ENCODE data around the gene DYNLRB2.

DYNLRB2 gene

DNA sequence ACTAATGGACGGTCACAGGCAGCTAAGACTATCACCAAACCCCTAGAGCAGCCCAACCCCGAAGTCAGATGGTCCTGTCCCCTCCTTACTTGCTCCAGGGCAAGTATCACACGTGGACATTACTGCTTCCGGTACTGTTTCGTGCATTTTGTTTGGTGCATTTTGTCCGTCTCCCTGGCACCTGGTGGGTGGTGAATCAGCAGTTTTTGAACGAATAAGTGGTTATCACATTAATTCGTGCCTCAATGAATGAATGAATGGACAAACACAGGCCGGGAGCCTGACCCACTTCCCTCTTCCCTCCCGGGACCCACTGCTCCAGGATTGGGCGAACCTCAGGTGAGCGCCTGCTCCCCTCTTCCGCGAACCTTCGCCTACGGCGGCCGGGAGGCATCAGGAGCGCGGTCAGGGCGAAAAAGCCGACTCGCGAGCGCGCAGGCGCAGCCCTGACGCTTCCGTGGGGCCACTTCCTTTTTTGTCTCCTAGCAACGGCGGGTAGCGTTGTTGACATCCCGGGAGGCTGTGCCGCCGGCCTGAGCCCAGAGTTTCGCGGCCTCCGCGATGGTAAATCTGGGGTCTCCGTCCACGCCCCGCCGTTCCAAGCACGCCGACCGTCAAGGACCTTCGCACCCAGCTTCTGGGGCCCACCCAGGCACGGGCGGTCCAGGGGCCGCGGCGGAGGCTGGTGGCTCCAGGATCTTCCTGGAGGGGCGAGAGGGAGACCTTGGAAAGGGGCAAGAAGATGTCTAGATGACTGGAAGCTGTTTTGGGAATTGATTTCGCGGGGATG lies at the start of gene DYNLRB2:
Gene DYNLRB2 (plus strand): TSS at position 478 of the 790 bp plus-strand sequence. CDS start 84 bp downstream, at position 562.
- DNase-seq, result peak; percentile 88

DNA sequence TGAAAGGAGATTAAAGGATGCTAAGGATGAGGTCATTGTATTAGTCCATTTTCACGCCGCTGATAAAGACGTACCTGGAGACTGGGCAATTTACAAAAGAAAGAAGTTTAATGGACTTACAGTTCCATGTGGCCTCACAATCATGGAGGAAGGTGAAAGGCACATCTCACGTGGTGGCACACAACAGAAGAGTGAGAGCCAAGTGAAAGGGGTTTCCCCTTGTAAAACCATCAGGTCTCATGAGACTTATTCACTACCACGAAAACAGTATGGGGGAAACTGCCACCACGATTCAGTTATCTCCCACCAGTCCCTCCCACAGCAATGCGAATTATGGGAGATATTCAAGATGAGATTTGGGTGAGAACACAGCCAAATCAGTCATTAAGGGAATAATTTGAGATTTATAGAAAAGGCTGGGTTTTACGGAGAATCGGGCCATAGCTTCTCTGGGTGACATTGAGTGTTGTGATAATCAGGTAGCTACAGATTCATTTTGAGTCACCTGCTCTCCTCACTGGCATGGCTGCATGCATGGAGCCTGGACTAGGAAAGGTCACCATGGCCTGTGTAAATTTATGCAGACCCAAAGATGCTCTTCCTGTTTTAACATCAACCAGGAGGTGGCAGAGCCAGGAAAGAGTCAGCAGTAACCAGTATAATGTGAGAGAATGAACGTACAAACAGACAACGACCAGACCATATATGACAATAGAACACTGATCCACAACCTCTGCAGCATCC lies 40.5 kb upstream of the DYNLRB2 start:
- no peak for DNase-seq

DNA sequence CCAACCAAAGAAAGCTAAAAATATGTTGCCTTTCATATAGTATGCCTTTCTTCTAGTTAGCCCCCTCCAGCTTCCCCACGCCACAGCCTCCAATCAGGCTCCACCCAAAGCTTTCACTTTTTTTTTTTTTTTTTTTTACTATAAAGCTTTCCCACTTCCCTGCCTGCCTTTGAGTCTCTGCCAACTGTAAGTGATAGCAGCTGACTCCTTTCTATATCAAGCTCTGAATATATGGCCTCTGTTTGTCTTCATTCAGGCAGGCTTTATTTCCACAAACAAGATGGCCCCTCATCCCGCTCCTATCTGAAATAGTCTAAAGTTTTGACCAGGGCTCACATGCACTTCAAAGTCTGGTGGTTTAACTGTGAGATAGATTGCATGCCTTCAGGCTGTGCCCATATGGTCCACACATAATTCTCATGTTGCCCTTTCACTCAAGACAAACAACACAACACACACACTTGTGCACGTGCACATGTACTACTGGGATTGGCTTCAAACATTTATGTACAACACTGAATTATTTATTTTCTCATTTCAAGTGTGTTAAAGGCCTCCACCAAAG lies 39.8 kb upstream of the DYNLRB2 start:
- no peak for DNase-seq

DNA sequence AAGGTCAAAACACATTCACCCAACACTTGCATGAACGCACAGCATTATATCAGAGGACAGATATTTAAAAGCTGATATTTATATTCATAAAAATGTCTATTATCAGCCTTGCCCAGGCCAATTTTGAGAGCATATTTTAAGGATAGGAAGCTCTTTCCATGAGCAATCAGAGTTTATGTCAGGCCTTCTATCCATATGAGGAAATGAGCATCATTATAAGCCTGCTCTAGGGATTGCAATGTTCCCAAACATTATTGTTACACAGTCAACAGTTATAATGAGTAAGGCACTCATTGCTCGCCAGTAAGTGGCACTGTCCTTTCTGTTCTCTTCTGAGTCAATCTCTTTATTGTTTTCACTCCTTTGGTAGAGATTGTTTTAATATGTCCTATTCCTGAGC lies 37.7 kb upstream of the DYNLRB2 start:
- no peak for DNase-seq

DNA sequence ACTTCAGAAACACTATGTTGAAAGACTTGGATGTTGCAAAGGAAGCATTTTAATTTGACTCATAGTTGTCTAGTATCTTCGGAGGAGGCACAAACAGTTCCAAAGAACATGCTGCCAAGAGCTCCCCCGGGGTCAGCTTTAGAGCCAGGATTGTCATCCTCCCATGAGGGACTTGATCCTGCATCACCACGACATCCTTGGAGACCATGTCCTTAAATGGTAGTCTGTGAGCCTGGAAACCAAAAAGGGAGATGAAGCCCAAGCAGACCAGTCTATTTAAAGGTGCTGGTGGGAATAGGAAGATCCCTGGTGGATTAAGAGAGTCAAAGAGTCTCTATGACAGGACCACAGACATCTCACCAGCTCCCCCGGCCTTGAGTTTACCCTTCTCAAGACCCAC lies 33.3 kb upstream of the DYNLRB2 start:
- DNase-seq, result no peak

DNA sequence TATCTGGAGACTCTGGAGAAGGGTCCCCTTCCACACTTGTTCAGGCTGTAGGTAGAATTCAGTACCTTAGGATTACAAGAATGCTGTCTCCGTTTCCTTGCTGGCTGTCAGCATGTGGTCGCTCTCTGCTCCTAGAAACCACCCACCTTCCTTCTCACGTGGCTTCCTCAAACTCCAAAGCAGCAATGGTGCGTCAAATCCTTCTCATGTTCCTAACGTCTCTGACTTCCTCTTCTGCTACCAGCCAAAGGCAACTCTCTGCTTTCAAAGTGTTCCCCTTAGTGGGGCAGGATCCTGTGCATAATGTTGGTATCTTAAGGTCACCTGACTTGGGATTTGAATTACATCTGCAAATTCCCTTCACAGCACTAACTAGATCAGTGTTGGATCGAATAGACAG lies 30.9 kb upstream of the DYNLRB2 start:
- DNase-seq, result no peak

DNA sequence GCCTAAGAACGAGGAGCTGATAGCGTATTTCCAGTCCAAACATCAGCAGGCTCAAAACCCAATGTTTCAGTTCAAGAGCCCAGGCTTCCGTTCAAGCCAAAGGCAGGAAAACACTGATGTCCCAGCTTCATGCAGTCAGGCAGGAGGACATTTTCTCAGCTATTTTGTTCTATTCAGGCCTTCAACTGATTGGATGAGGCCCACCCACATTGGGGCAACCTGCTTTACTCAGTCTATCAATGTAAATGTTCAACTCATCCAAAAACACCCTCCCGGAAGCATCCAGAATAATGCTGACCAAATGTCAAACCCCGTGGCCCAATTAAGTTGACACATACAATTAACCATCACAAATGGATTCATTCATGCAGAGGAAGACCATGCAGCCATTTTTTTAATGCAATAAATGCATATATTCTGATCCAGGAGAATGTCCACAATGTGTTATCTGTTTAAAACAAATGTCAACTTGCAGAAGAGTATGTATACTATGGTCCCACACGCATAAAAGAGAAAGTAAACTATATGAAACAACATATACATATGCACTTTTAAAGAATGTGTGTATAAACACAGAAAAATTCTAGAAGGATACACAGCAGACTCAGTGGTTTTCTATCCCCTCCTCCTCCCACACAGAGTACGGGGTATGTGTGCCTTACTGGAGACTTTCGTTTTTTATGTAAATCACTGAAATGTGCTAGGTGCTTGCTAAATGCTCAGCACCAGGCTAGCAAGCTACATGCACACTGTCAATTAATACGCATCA lies 28.8 kb upstream of the DYNLRB2 start:
- DNase-seq, result no peak

DNA sequence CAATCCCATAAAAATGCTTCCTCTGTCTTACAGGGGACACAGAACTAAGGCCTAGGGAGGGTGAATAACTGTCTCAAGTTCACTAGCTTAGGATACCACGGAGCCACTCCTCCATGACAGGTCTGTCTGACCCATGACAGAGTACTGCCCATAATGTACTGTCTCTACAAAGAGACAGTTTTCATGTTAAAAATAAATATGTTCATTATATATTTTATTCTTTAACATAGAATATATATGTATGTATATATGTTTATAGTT lies 28.3 kb upstream of the DYNLRB2 start:
- no peak for DNase-seq

DNA sequence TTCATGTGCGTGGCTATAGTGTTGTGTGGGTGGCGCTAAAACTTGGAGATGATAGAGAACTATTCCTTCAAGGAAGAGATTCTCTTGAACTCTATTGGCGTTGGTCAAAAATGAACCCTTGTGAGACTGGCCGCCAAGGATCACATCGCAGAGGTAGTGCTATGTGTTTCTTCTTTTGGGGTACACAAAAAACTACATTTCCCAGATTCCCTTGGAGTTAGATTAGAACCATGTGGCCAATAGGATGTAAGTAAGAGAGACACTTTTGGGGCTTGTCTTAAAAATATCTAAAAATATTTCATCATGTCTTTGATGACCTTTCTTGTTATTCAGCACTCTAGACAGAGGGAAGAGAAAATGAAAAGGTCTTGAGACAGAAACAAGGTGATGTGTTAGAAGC lies 25.4 kb upstream of the DYNLRB2 start:
- no peak for DNase-seq

DNA sequence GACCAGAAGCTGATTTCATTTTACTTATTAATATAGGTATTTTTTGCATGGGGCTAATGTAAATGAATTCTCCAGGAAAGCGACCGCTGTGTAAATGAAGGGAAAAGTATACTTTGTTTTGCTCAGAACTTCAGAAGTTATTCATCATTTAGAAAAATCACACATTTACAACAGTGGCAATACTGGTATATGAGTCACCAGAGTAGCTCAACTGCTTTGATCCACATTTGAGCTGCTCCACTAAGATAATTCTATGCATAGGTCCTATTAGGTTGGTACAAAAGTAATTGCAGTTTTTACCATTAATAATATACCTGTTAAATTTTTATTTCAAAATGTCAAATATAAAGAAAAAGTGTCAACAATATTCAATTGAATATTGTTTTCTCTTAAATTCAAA lies 22.9 kb upstream of the DYNLRB2 start:
- DNase-seq, result no peak

DNA sequence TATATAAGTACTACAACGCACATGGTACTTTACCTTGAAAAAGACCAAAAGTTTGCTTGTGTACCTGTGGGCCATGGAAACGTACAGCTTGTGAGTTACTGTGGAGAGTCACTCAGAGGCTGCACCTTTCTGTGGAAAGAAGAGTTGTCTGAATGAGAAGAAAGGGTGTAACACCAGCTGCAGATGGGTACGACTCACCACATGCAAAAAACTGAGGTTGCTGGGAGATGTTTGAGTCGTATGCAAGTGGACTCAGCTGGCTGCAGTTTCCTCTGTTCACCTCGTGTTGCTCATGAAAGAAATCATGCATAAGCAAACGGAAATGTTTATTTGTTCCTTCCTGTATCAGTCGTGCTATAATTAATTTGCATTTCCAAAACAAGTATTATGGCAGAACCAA lies 22.4 kb upstream of the DYNLRB2 start:
- DNase-seq, result peak; percentile 25

DNA sequence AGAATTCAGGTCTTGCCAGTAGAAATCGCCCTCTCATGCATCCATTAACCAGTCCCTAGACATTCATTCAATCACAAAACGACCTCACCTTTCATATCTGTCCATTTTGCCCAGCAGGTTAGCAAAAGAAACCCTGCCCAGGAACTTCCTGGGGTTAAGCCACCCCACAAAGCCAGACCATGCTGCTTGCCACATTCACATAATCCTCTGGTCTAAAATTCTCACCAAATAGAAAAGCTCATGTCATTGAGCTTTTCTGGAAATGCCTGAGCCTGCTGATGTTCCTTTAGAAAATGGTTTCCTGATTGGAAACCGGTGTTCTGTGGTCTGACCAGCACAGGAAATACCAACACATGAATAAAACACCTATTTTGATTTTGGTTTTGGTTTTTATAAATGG lies 21.6 kb upstream of the DYNLRB2 start:
- no peak for DNase-seq

DNA sequence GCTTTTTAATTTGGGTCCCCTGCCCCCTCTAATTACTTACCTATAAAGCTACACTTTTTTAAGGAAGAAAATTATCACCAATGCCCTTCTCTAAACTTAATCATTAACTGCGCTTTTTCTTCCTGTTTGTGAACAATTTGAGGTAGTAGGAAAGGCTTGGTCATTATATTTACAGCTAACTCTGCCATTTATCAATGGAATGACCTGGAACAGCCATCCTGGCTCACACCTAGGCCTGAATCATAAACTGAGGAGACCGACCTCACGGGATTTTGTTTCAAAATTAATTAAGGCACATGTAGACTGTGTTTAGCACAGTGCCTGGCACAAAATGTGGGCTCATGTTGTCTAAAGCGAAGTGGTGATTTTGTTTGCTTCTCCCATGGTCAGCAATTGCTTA lies 15.4 kb upstream of the DYNLRB2 start:
- no peak for DNase-seq

DNA sequence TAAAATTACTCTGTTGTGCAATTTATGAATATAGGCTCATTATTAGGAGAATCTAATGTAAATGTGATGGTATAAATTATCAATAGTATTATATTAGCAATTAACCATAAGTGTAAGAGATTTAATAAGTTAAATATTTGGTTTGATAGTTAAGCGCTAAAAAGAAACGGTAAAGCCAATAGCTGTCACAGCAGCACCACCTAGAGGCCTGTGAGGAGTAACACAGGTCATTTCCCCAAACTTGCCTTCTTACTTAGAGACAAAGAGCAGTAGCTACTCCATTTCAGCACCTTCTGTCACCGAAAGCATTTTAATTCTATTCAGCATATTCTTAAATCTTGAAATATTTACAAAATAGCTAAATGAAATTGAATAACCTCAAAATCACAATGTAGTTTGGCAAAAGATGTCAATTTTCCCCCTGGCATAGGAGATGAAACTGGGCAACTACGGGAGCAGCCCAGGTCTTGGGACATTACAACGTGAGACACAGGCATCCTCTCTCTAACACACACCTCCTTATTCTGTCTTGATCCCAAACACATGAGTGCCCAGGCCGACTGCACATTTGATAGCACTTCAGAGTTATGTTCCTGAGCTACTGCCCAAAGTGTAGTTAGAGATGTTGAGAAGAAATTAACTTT lies 14.3 kb upstream of the DYNLRB2 start:
- peak; percentile 57 for DNase-seq

DNA sequence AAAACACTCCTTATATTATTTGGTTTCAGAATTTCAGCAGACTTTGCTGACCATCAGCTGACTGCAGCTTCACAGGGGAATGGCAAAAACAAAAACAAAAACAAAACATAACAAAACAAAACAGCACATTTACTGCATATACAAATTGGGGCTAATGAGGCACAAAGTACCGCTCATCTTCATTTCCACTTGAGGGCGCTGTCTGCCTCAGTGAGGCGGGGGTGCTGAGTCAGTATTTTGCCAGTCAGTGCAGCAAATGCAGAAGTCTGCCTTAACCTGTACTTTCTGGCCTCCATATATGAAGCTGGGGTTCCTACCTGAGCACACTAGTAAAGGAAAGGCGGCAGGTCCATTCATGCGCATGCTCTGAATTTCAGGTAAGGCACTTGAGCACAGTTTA lies 13.5 kb upstream of the DYNLRB2 start:
- peak; percentile 10 for DNase-seq

DNA sequence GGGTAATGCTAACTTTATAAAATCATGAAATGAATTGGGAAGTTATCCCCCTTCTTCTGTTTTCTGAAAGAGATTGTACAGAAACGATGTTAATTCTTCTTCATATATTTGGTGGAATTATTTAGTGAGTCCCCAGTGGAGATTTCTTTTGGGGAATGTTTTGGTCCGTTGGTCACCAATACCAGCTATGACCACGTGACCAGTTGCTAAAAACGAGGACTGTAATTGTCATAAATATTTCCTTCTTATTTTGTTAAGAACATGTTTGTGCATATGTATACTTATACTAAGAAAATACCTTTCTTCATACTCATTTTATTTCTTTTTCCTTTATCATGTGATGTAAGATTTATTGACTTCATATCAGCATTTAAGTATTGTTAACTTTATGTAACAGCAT lies 10.3 kb upstream of the DYNLRB2 start:
- DNase-seq, result no peak

DNA sequence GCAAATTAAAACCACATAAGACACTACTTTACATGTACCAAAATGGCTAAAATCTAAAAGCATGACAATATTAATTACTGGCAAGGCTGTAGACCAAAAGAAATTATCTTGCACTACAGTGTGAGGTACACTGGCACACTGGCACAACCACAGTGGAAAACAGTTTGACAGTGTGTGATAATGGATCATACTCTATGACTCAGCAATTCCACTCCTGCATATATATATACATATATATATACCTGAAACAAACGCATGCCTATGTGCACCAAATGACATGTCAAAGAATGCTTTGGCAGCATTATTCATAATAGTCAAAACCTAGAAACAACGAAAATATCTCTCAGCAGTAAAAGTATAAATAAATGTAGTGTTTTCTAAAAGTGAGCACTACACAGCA lies 4.6 kb upstream of the DYNLRB2 start:
- DNase-seq, result no peak

DNA sequence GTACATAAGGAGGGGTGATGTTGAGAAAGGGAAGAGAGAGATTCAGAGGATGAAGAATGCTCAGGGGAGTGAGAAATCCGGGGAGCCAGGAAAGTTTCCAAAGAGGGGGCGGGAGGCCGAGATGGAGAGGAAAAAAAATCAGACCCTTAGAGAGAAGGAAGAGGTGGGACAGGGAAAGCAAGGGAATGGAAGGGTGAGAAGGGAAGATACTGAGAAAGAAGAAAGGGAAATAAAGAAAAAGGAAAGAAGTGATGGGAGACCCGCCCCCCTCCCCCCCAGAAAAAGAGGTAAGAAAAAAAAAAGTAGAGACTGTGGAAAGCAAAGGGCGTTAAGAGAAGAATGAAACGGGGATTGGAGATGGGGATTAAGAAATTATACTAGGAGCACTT lies 507 bp downstream of the DYNLRB2 start:
- DNase-seq, result no peak

DNA sequence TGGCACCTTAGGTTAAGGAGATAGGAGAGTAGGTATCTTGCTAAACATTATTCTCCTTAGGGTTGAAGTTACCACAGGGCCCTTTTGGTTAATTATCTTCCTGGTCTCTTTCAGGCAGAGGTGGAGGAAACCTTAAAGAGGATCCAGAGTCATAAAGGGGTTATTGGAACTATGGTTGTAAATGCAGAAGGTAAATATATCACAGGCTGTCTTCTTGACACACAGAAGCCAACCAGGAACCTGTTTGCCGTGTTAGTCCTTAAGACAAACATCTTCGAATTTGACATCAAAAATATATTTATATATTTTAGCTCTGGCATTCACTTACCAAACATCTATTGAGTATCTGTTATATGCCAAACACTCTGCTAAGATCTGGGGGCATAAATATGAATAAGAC lies 2.4 kb downstream of the DYNLRB2 start:
- no peak for DNase-seq

DNA sequence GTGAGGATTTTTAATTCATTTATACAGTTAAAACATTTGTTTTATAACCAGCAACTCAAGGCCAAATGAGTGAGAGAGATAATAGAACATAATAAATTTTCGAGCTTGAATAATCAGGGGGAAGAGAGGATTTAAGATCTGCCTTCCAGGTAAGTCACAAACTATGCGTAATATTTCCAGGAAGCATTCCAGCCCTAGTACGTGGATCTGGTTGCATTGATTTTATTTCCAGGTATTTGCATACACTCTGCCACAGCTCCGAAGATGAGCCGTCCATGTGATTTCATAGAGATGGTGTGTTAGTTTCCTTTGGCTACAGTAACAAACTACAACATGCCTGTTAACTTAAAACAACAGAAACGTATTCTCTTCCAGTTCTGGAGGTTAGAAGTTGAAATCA lies 3.5 kb downstream of the DYNLRB2 start:
- DNase-seq, result no peak

DNA sequence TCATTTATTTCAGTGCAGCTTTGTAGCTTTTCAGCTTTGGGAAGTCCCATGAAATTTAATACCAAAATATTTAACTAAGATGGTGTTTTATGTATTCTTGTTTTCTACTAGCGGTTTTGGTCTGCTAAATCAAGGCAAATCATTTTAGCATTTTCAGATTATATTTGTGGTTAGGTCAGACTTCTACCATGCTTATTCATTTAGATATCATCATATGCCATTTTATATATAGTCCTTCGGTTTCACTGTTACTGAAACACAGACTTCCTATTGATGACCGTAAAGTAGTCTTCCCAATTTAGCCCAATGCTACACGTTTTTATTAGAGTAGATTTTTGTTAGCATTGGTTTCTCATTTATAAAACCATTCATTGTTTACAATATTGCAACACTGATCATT lies 5.5 kb downstream of the DYNLRB2 start:
- DNase-seq, result no peak

DNA sequence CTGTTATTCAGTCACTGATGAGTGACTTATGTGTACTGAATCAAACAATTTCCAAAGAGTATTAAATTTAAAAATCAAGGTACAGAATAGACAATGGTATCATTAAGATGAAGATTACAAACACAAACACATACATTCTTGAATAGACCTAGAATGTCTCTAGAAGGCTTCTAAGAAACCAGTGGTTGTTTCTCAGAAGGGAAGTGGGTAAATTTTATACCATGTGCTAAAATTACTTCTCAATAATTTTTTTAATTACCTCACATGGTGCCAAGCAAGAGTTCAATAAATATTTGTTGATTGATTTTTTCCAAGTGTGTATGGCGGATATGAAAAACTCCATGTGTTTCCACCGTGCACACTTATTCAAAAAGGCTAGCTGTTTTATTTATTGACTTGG lies 6.4 kb downstream of the DYNLRB2 start:
- DNase-seq, result no peak

DNA sequence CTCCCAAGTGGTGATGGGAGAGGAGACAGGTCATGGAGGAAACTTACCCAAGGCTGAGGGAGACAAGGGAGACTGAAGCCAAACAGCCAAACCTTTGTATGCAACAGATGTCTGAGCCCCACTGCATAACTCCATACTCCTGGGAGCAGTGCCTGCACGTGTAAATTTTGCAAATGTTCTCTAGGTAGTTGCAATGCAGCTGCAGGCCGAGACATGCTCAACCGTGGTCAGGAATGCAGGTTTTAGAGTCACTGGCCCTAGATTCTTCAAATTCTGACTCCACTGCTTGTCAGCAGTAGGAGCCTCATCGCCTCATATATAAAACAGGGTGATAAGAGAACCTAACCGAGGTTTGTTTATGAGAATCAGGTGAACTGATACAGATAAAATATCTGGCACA lies 11.5 kb downstream of the DYNLRB2 start:
- no peak for DNase-seq
